Breast epithelium (tissue), 4 donors: ENCODE results near the gene RNF212. TPM values are rescaled to one million over a fixed set of nuclear protein-coding genes. Genes with fewer than 3 reads are reported as not detected.

Experiments used
- DNase-seq, 2 donors: peaks; one replicate each; pipeline ENCODE4 v3.0.0-alpha.2; 2019; ENCODE audit warnings: low spot score in 2 of 2
- H3K27ac ChIP-seq, 2 donors: fragments of 200-600 bp; sonication (generic) in 1 of 2; one replicate each; pipeline ENCODE4 v1.5.1; 2016 to 2019; ENCODE audit warnings: mild to moderate bottlenecking in 1 of 2
- H3K27me3 ChIP-seq, 2 donors: fragments of 200-600 bp; sonication (generic) in 1 of 2; one replicate each; pipeline versions ENCODE4 v1.5.1 to v1.6.0; 2017 to 2019; ENCODE audit warnings: control low read depth in 1 of 2, mild to moderate bottlenecking in 1 of 2
- H3K36me3 ChIP-seq: fragments of 200-600 bp; one replicate; pipeline ENCODE4 v1.5.1; 2019
- H3K4me1 ChIP-seq, 2 donors: fragments of 200-600 bp; sonication (generic); one replicate each; pipeline ENCODE4 v1.5.1; 2016 to 2019; ENCODE audit warnings: control low read depth in 1 of 2
- H3K4me3 ChIP-seq, 3 donors: fragments of 200-600 bp; sonication (generic); 1 replicate in 2 of 3; 2 replicates in 1 of 3; pipeline ENCODE4 v1.5.1; 2016 to 2019; ENCODE audit warnings: mild to moderate bottlenecking in 3 of 3, moderate library complexity in 2 of 3
- H3K9me3 ChIP-seq, 2 donors: fragments of 200-600 bp; sonication (generic) in 1 of 2; one replicate each; pipeline ENCODE4 v1.5.1; 2016 to 2019; ENCODE audit warnings: control low read depth in 1 of 2
- CTCF ChIP-seq, 3 donors: fragments of 450-650 bp; IDR thresholded peaks; one replicate each; pipeline ENCODE4 v1.5.1; 2016 to 2017; ENCODE audit warnings: antibody characterized with exemption in 3 of 3, mild to moderate bottlenecking in 3 of 3, moderate library complexity in 3 of 3
- POLR2A ChIP-seq: fragments of 450-650 bp; IDR thresholded peaks from one replicate; pipeline ENCODE4 v1.6.1; 2016; ENCODE audit warnings: antibody characterized with exemption, mild to moderate bottlenecking, moderate library complexity
- POLR2AphosphoS5 ChIP-seq, 3 donors: sonication (generic); formaldehyde crosslinking; IDR thresholded peaks; one replicate each; pipeline ENCODE4 v1.6.1; 2017; ENCODE audit warnings: antibody characterized with exemption in 3 of 3
- intact Hi-C: fragments of 100-400 bp; cut with DNase I; formaldehyde crosslinking; loops from one replicate; pipeline ENCODE4 v1.15.1; 2023; ENCODE audit warnings: low total_unique reads
- total RNA-seq, 3 donors: library from RNA; depleted of rRNA; stranded (reverse); fragments of >200 nt; gene quantifications; one replicate each; pipeline ENCODE4 v1.1.0, GENCODE V29; 2016

RNF212 gene
- total RNA-seq, 3 donors from 2014 or later: 5.1 to 15.7 (median 6.4) TPM

- TF ChIP-seq POLR2A (no peak), POLR2AphosphoS5 (IDR thresholded peaks at IDR 0.05) (no peak), CTCF (IDR thresholded peaks at IDR 0.05) (no peak)
- no peaks in the 10 kb centered on the region for H3K36me3 ChIP-seq
- H3K27ac ChIP-seq: no peak overlapping the region
- H3K9me3 ChIP-seq: no peaks in the 10 kb centered on the region
- no peak for DNase-seq
- H3K4me3 ChIP-seq: peak overlapping the region in 1 of 3 donors; percentile 22
- intact Hi-C loops: loop anchor here (10.0 kb wide), 1 partner anchor 727 kb away; no protein-coding TSS in a partner anchor
- H3K27me3 ChIP-seq: peaks cover 0 to 3% of the 10 kb centered on the region in 2 donors
- no peaks in the 10 kb centered on the region for H3K4me1 ChIP-seq
Measured at GRCh38 chr4:1112174-1112820, 1.1 kb downstream of the RNF212 start.

- intact Hi-C loops: loop anchor here (10.0 kb wide), 1 partner anchor 727 kb away; no protein-coding TSS in a partner anchor
- no peaks in the 10 kb centered on the region for H3K4me1 ChIP-seq
- no peaks in the 10 kb centered on the region for H3K36me3 ChIP-seq
- no peak for DNase-seq
- H3K9me3 ChIP-seq: no peaks in the 10 kb centered on the region
- H3K27me3 ChIP-seq: peaks cover 0 to 3% of the 10 kb centered on the region in 2 donors
- no peak overlapping the region for H3K27ac ChIP-seq
- no peak for TF ChIP-seq POLR2AphosphoS5 (IDR thresholded peaks at IDR 0.05)
- TF ChIP-seq CTCF (IDR thresholded peaks at IDR 0.05): no peak
- H3K4me3 ChIP-seq: no peak overlapping the region
Measured at GRCh38 chr4:1111259-1111809, 2.0 kb downstream of the RNF212 start.

- H3K27ac ChIP-seq: no peak overlapping the region
- no peaks in the 10 kb centered on the region for H3K4me1 ChIP-seq
- TF ChIP-seq POLR2A: no peak
- TF ChIP-seq POLR2AphosphoS5 (IDR thresholded peaks at IDR 0.05): no peak
- no peak for TF ChIP-seq CTCF (IDR thresholded peaks at IDR 0.05)
- no peaks in the 10 kb centered on the region for H3K36me3 ChIP-seq
- DNase-seq: no peak
- H3K4me3 ChIP-seq: no peak overlapping the region
- H3K9me3 ChIP-seq: no peaks in the 10 kb centered on the region
- H3K27me3 ChIP-seq: peaks cover 0 to 3% of the 10 kb centered on the region in 2 donors
- intact Hi-C loops: loop anchor here (10.0 kb wide), 1 partner anchor 725 kb away; no protein-coding TSS in a partner anchor
Measured at GRCh38 chr4:1109898-1110506, 3.4 kb downstream of the RNF212 start.

- peaks cover 0 to 3% of the 10 kb centered on the region in 2 donors for H3K27me3 ChIP-seq
- no peaks in the 10 kb centered on the region for H3K36me3 ChIP-seq
- TF ChIP-seq CTCF (IDR thresholded peaks at IDR 0.05) (no peak), POLR2AphosphoS5 (IDR thresholded peaks at IDR 0.05) (no peak), POLR2A (no peak)
- intact Hi-C loops: no loop called here
- H3K4me3 ChIP-seq: no peak overlapping the region
- no peaks in the 10 kb centered on the region for H3K9me3 ChIP-seq
- no peak for DNase-seq
- no peak overlapping the region for H3K27ac ChIP-seq
- no peaks in the 10 kb centered on the region for H3K4me1 ChIP-seq
Measured at GRCh38 chr4:1109333-1109732, 4.0 kb downstream of the RNF212 start.

- no peaks in the 10 kb centered on the region for H3K4me1 ChIP-seq
- no peak overlapping the region for H3K4me3 ChIP-seq
- no peaks in the 10 kb centered on the region for H3K27me3 ChIP-seq
- H3K27ac ChIP-seq: no peak overlapping the region
- no peak for TF ChIP-seq POLR2AphosphoS5 (IDR thresholded peaks at IDR 0.05)
- no peak for TF ChIP-seq POLR2A
- no peak for TF ChIP-seq CTCF (IDR thresholded peaks at IDR 0.05)
- no peaks in the 10 kb centered on the region for H3K36me3 ChIP-seq
- DNase-seq: no peak
- H3K9me3 ChIP-seq: no peaks in the 10 kb centered on the region
- intact Hi-C loops: no loop called here
Measured at GRCh38 chr4:1105662-1106061, 7.7 kb downstream of the RNF212 start.
